ENCODE measurements around the gene PDE4B.
A peak's percentile ranks its signal among the peaks of the same experiment; 100 is the strongest.

Gene PDE4B

GRCh38 chr1:66325594-66326380 is 533.1 kb downstream of the PDE4B start:
- no peak for DNase-seq

GRCh38 chr1:66326867-66327266 is 534.2 kb downstream of the PDE4B start:
- DNase-seq = no peak

- DNase-seq = no peak
These were observed 534.9 kb downstream of the PDE4B start for GRCh38 chr1:66327588-66327987.

GRCh38 chr1:66328896-66329295 is 536.2 kb downstream of the PDE4B start:
- DNase-seq = no peak

DNA sequence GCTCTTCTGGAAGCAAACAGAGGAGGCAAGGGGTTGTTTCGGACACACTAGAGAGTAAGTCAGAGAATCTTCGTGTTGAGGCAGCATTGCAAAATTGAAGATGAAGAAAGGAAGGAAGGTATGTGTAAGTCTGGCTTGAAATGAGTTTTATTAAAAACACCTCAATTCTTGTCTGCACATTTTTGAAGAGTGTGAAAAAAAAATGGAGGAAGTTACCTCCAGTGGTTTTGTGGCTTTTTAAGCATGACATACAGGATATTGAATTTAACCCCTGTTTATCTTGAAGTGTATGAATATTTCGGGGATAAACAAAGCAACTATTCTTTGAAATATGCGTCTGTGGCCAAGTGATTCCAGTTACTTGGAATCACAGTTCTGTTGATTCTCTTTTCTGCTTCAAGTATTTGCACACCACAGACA is 538.0 kb downstream of the PDE4B start:
- DNase-seq = no peak

- peak; percentile 85 for DNase-seq
These were observed 539.2 kb downstream of the PDE4B start for GRCh38 chr1:66331658-66332547.

- DNase-seq = no peak
These were observed 539.8 kb downstream of the PDE4B start for GRCh38 chr1:66332548-66332901.

GRCh38 chr1:66333466-66334199 is 540.9 kb downstream of the PDE4B start:
- DNase-seq = peak; percentile 59

- DNase-seq = no peak
These were observed 541.6 kb downstream of the PDE4B start for GRCh38 chr1:66334318-66334717.

DNA sequence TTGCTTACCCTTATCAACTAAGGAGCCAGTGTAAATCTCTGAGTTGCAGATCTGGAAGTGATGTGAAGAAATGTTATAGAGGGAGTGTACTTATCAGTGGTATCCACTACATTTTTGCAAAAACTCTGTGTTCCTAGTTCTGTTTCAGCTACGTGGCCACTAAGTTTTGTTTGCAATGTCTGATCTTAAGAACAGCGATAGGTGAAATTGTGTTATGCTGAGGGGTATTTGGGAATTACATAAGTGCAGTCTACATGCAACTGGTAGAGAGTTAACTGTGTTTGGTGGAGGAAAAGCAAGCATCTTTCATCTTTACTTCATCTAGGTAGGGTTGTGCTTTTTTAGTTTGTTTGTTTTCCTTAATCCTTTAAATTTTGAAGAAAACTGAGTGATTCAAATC is 542.4 kb downstream of the PDE4B start:
- DNase-seq = no peak

DNA sequence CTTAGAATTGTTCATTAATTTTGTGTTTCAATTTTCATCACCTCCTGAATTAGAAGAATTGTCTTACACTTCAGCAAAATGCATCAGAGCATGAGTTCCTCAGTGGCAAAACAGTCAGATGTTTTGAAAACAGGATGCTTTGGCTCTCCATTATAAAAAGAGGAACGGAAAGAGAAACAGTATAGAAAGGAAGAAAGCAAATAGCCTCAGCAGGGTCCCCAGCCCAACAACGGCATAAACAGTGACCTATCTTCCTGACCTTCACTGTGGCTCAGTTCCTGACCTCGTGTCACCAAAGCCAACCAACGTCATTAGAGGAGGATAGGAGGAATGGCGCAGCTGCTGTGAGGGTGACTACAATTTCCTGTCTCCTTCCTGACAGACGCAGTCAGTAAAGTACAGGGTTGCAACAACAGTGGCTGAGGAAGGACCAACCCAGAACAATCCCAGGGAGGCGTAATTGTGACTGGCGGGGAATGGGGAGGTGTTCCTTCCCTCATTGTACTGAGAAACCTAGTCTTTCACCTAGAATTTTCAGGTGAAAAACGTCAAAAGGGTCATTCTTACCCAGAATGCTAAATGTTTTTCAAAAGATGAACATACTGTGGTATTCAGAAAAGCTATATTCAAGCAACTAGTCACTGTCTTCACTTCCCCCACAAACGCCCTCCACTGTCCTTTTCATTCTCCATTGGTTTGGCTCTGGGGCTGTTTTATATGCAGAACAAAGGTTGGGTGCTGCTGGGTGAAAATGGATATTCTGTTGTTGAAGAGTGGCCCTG is 543.4 kb downstream of the PDE4B start:
- DNase-seq = peak; percentile 96

- no peak for DNase-seq
These were observed 543.9 kb downstream of the PDE4B start for GRCh38 chr1:66336641-66336990.

- no peak for DNase-seq
These were observed 544.6 kb downstream of the PDE4B start for GRCh38 chr1:66337249-66337648.

DNA sequence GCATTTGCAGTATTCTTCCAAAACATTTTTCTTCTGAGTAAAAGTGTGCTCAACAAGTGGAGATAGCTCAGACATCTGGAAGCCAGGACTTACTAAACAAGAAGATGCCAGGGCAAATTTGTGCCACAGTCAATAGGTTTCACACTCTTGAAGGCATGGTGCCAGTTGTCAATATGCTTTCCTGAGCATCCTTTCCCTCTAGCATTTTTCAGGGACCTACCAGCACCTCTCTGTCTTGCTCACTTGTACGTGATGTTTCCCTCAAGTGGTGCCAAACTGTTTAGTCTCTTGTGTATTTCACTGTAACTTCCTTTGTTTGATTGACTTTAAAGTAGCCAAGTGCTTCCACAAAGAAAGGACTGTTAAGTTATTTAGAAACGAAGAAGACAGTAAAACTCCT is 547.2 kb downstream of the PDE4B start:
- no peak for DNase-seq

- DNase-seq = no peak
These were observed 548.9 kb downstream of the PDE4B start for GRCh38 chr1:66341446-66342089.

DNA sequence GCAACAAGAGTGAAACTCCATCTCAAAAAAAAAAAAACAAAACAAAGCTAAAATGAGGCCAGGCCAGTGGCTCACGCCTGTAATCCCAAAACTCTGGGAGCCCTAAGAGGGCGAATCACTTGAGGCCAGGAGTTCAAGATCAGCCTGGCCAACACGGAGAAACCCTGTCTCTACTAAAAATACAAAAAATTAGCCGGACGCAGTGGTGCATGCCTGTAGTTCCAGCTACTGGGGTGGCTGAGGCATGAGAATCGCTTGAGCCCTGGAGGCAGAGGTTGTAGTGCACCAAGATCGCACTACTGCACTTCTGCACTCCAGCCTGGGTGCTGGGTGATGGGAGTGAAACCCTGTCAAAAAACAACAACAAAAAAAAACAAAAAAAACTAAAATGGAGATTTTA is 550.0 kb downstream of the PDE4B start:
- peak; percentile 48 for DNase-seq

DNA sequence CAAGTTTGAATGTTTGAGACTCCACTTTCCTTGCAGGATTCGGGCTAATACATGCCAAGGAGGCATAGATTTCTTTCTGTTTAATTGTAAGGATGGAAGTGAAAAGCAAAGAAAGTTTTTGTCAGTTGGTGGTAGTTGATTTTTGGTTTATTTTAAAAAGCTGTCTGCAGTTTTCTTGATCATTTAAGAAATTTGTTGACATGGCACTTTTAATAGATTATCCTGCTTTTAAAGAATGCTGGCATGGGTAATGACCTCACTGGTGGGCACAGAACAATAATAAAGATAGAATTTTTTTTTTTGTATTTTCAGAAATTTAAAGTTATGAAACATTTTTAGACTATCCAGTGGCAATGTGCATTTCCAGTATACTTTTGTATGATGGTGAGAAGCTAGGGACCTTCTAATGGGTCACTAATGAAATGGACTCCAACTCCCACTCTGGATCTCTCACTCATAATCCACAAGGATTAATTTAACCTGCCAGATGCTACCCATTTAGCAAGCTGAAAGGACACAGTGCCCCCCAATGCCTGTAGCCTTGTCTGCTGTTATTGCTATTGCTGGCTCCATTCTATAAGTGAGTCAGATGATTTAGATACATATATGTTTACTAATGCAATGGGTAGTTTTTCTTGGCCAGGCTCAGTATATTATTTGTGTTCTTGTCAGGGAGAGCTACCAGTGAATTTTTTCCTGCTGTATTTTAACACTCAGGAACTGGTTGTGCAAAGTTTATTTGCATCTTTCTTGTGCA is 551.1 kb downstream of the PDE4B start:
- DNase-seq = no peak

GRCh38 chr1:66346057-66346795 is 553.5 kb downstream of the PDE4B start:
- no peak for DNase-seq

DNA sequence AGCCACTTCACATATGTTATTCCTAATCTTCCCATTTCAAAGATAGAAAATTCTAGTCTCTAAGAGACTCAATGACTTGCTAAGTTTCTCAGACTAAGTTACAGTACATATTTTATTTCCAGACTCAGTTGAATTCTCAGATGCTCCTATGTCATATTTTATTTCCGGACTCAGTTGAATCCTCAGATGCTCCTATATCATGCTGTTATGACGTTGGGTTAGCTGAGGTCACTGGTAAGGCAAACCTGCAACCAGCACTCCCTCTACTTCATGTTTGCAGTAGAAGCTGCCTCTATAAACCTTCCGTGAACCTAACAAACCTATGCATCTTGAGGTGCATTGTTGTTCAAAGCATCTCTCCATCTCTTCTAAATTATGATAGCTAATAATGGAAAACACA is 554.2 kb downstream of the PDE4B start:
- no peak for DNase-seq

GRCh38 chr1:66348776-66349175 is 556.1 kb downstream of the PDE4B start:
- DNase-seq = no peak

DNA sequence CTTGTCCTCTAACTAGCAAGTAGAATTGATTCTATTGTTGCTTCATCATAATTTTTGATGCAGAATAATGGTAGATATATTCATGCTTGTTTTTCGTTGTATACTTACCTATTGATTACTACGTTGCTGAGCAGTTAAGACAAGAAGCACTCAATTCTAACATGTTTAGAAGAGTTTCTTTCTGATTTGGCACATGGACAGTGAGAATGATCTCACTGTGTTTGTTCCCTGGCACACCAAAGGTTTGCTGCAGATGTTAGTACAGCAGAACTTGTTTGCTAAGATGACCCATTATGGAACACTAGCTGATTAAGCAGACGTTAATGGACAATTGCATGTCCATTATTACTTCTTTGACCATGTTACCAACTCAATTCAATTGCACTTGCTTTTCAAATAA is 556.5 kb downstream of the PDE4B start:
- DNase-seq = no peak
